HG03139 (cell line): Measurements from ENCODE around the gene MAP3K12.

ENCODE experiments used
- ATAC-seq: cut with Tn5 transposase; IDR thresholded peaks from one replicate; pipeline ENCODE4 v1.9.1; 2021; ENCODE audit not compliant: unreplicated experiment

The MAP3K12 gene

GRCh38 chr12:53510181-53510812 lies 11.0 kb upstream of the MAP3K12 start:
- no peak for ATAC-seq

GRCh38 chr12:53508534-53509170 lies 9.4 kb upstream of the MAP3K12 start:
- peak; percentile 75 for ATAC-seq

- no peak for ATAC-seq
These were observed 8.3 kb upstream of the MAP3K12 start for GRCh38 chr12:53507603-53507885.

GRCh38 chr12:53506881-53507602 lies 7.8 kb upstream of the MAP3K12 start, which contains the start of gene NPFF:
TSS of gene NPFF (minus strand) at chr12:53507484. CDS start at chr12:53507474, 10 bp downstream.
- ATAC-seq = no peak

- ATAC-seq = no peak
These were observed 7.2 kb upstream of the MAP3K12 start for GRCh38 chr12:53506450-53506785.

- ATAC-seq = no peak
These were observed 6.5 kb upstream of the MAP3K12 start for GRCh38 chr12:53505555-53506449.

- ATAC-seq = no peak
These were observed 5.8 kb upstream of the MAP3K12 start for GRCh38 chr12:53505086-53505485.

- ATAC-seq = no peak
These were observed 5.0 kb upstream of the MAP3K12 start for GRCh38 chr12:53504004-53504920.

GRCh38 chr12:53502983-53503728 lies 3.9 kb upstream of the MAP3K12 start:
- no peak for ATAC-seq

GRCh38 chr12:53502331-53502730 lies 3.1 kb upstream of the MAP3K12 start:
- ATAC-seq = no peak

- ATAC-seq = no peak
These were observed 2.4 kb upstream of the MAP3K12 start for GRCh38 chr12:53501615-53502181.

- peak; percentile 72 for ATAC-seq
These were observed 1.7 kb upstream of the MAP3K12 start, which contains the start of gene TARBP2 for GRCh38 chr12:53500776-53501614. TSS of gene TARBP2 (plus strand) at chr12:53501283. CDS start at chr12:53501409, 126 bp downstream.

- no peak for ATAC-seq
These were observed 1.0 kb upstream of the MAP3K12 start for GRCh38 chr12:53500142-53500775.

GRCh38 chr12:53498235-53498630 lies 1.0 kb downstream of the MAP3K12 start:
- ATAC-seq = no peak

GRCh38 chr12:53497461-53497860 lies 1.8 kb downstream of the MAP3K12 start:
- ATAC-seq = no peak

GRCh38 chr12:53496752-53497032 lies 2.6 kb downstream of the MAP3K12 start:
- no peak for ATAC-seq

GRCh38 chr12:53495903-53496751 lies 3.1 kb downstream of the MAP3K12 start:
- ATAC-seq = no peak
